Thymus (tissue), 11 donors: ENCODE measurements around the gene ASIC2. TPM values are rescaled to one million over a fixed set of nuclear protein-coding genes. Genes with fewer than 3 reads are reported as not detected.
"Not testable (repeated sequence)": the region's sequence is repeated elsewhere in the genome, so short reads cannot be mapped to it uniquely, and the experiment has no call there.

Experiments used
- DNase-seq, 9 donors: peaks; one replicate each; pipeline ENCODE4 v3.0.0-alpha.2; 2013; ENCODE audit warnings: low spot score in 9 of 9, low read depth in 6 of 9, missing footprints in 1 of 9
- H3K27ac ChIP-seq, 2 donors: one replicate each; pipeline ENCODE4 v1.5.1; 2013; ENCODE audit warnings: control low read depth in 1 of 2, low read depth in 1 of 2, low read length in 1 of 2, mild to moderate bottlenecking in 1 of 2, moderate library complexity in 1 of 2
- H3K27me3 ChIP-seq, 2 donors: one replicate each; pipeline ENCODE4 v1.5.1; 2013; ENCODE audit warnings: low read length in 1 of 2; ENCODE audit not compliant: control insufficient read depth in 2 of 2, insufficient read depth in 1 of 2
- H3K36me3 ChIP-seq, 2 donors: one replicate each; pipeline ENCODE4 v1.5.1; 2013; ENCODE audit warnings: low read length in 1 of 2, mild to moderate bottlenecking in 1 of 2, moderate library complexity in 1 of 2; ENCODE audit not compliant: control insufficient read depth in 2 of 2, insufficient read depth in 2 of 2
- H3K4me1 ChIP-seq, 2 donors: one replicate each; pipeline ENCODE4 v1.5.1; 2013; ENCODE audit warnings: low read length in 2 of 2; ENCODE audit not compliant: control insufficient read depth in 2 of 2, insufficient read depth in 2 of 2
- H3K4me3 ChIP-seq, 2 donors: one replicate each; pipeline ENCODE4 v1.5.1; 2013; ENCODE audit warnings: low read length in 2 of 2, control low read depth in 1 of 2, mild to moderate bottlenecking in 1 of 2
- H3K9me3 ChIP-seq, 2 donors: one replicate each; pipeline ENCODE4 v1.5.1; 2013; ENCODE audit warnings: low read length in 1 of 2, mild to moderate bottlenecking in 1 of 2; ENCODE audit not compliant: control insufficient read depth in 2 of 2, insufficient read depth in 1 of 2
- WGBS: extraction: QIAGEN DNeasy Blood & Tissue Kit; methylation state at CpG from one replicate; pipeline ENCODE4 v1.1.7; 2013; 5-methylcytosine and 5-hydroxymethylcytosine counted together
- polyA plus RNA-seq: library from polyadenylated mRNA; stranded (reverse); fragments of 200-250 nt; gene quantifications from one replicate; pipeline ENCODE4 v1.2.3, GENCODE V29; 2013
- total RNA-seq: library from RNA; stranded (reverse); fragments of 120-200 nt; gene quantifications from one replicate; pipeline ENCODE4 v1.2.4, GENCODE V29; 2013
- donor health status: healthy.

ASIC2 gene
- total and polyA plus RNA-seq, 2 donors: 0.09 to 0.14 TPM

- Histone ChIP-seq H3K27ac (no peak overlapping the region), H3K4me3 (no peak overlapping the region), H3K36me3 (no peaks in the 10 kb centered on the region), H3K27me3 (no peaks in the 10 kb centered on the region), H3K4me1 (no peaks in the 10 kb centered on the region), H3K9me3 (peaks cover 0 to 3% of the 10 kb centered on the region in 2 donors)
- WGBS: 90% methylated on average over 4 of the region's 4 CpGs
- no peak for DNase-seq
These were observed 307.9 kb downstream of the ASIC2 start for GRCh38 chr17:32985050-32985756.

- H3K9me3 ChIP-seq, H3K27ac ChIP-seq, H3K4me3 ChIP-seq, H3K4me1 ChIP-seq, H3K36me3 ChIP-seq, H3K27me3 ChIP-seq, DNase-seq: not testable (repeated sequence)
- 76% methylated on average over 3 of the region's 3 CpGs for WGBS
These were observed 311.5 kb downstream of the ASIC2 start for GRCh38 chr17:32981611-32982010.

DNA sequence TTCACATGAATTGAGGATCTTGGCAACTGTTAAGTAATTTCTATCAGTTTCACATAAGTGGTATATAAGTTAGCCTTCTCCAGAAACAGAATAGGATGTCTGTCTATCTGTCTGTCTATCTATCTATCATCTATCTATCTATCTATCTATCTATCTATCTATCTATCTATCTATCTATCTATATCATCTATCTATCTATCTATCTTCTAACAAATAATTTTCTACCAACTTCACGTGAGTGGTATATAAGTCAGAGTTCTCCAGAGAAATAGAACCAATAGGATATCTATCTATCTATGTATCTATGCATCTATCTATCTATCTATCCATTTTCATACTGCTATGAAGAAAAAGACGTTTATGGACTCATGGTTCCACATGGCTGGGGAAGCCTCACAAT lies 312.9 kb downstream of the ASIC2 start:
- Histone ChIP-seq H3K9me3 (peaks cover 0 to 3% of the 10 kb centered on the region in 2 donors), H3K36me3 (no peaks in the 10 kb centered on the region), H3K4me3 (no peak overlapping the region), H3K4me1 (no peaks in the 10 kb centered on the region), H3K27ac (no peak overlapping the region), H3K27me3 (no peaks in the 10 kb centered on the region)
- DNase-seq: no peak
- WGBS: 86% methylated on average over 2 of the region's 2 CpGs

DNA sequence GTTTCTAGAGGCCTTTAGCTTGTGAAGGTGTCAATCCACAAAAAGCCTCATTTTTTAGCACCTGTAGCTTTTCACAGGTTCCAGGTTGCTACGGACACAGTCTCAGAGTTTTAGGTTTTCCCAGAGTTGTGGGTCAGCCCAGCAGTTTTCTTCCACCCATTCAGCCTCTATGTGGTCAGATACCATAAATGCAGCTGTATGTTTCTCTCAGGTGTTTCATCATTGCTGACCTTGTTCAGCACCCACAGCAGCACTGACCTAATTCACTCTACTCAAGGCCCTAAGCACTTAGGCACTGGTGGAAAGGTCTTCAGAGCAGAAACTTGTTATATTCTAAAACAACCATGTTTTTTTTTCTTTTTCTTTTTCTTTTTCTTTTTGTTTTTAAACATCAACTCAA lies 316.5 kb downstream of the ASIC2 start:
- DNase-seq: no peak
- 95% methylated on average over 1 of the region's 1 CpG for WGBS
- H3K36me3 ChIP-seq: no peaks in the 10 kb centered on the region

DNA sequence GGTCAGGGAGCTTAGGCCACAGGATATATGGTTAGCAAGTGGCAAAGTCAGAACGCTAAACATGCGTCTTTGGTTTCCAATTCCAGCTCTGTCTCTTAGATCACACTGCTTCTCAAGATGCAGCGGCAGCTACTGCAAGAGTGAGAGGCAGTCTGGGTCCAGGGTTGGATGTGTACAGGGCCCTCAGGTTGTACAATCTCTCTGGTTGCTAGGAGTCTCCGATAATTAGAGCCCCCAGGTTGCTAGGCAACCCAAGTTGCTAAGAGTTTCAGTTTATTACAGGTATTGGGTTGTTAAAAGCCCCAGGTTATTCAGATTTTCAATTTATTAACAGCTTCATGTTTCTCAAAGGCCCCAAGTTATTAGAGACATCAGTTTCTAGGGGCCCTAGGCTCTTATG lies 317.0 kb downstream of the ASIC2 start:
- Histone ChIP-seq H3K9me3 (peaks cover 0 to 2% of the 10 kb centered on the region in 2 donors), H3K4me3 (no peak overlapping the region), H3K27me3 (no peaks in the 10 kb centered on the region), H3K4me1 (no peaks in the 10 kb centered on the region), H3K36me3 (no peaks in the 10 kb centered on the region), H3K27ac (no peak overlapping the region)
- no peak for DNase-seq
- WGBS: 73% methylated on average over 4 of the region's 4 CpGs

More for the DNA sequence above, 316.5 kb downstream of the ASIC2 start:
- H3K9me3 ChIP-seq: peaks cover 0 to 3% of the 10 kb centered on the region in 2 donors
- no peaks in the 10 kb centered on the region for H3K4me1 ChIP-seq
- H3K27me3 ChIP-seq: no peaks in the 10 kb centered on the region
- no peak overlapping the region for H3K27ac ChIP-seq
- no peak overlapping the region for H3K4me3 ChIP-seq

- H3K27ac ChIP-seq: no peak overlapping the region
- no peak overlapping the region for H3K4me3 ChIP-seq
- no peaks in the 10 kb centered on the region for H3K36me3 ChIP-seq
- DNase-seq: no peak
- H3K27me3 ChIP-seq: no peaks in the 10 kb centered on the region
- 13% methylated on average over 1 of the region's 1 CpG for WGBS
- H3K4me1 ChIP-seq: no peaks in the 10 kb centered on the region
- no peaks in the 10 kb centered on the region for H3K9me3 ChIP-seq
These were observed 321.9 kb downstream of the ASIC2 start for GRCh38 chr17:32971171-32971570.

GRCh38 chr17:32970281-32970680 lies 322.8 kb downstream of the ASIC2 start:
- no peaks in the 10 kb centered on the region for H3K9me3 ChIP-seq
- DNase-seq: no peak
- no peaks in the 10 kb centered on the region for H3K27me3 ChIP-seq
- WGBS: 96% methylated on average over 3 of the region's 3 CpGs
- H3K4me3 ChIP-seq: no peak overlapping the region
- H3K36me3 ChIP-seq: no peaks in the 10 kb centered on the region
- H3K27ac ChIP-seq: no peak overlapping the region
- H3K4me1 ChIP-seq: no peaks in the 10 kb centered on the region

DNA sequence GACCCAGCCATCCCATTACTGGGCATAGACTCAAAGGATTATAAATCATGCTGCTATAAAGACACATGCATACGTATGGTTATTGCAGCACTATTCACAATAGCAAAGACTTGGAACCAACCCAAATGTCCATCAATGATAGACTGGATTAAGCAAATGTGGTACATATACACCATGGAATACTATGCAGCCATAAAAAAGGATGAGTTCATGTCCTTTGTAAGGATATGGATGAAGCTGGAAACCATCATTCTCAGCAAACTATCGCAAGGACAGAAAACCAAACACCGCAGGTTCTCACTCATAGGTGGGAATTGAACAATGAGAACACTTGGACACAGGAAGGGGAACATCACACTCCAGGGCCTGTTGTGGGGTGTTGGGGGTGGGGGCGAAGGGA lies 323.9 kb downstream of the ASIC2 start:
- H3K27ac ChIP-seq, H3K9me3 ChIP-seq, DNase-seq, H3K27me3 ChIP-seq, H3K4me1 ChIP-seq, H3K36me3 ChIP-seq, H3K4me3 ChIP-seq: not testable (repeated sequence)
- 94% methylated on average over 4 of the region's 4 CpGs for WGBS

GRCh38 chr17:32964541-32964940 lies 328.6 kb downstream of the ASIC2 start:
- Histone ChIP-seq H3K36me3 (no peaks in the 10 kb centered on the region), H3K27ac (no peak overlapping the region), H3K4me3 (no peak overlapping the region), H3K9me3 (peaks cover 0 to 2% of the 10 kb centered on the region in 2 donors), H3K4me1 (no peaks in the 10 kb centered on the region), H3K27me3 (no peaks in the 10 kb centered on the region)
- no peak for DNase-seq
- 84% methylated on average over 11 of the region's 11 CpGs for WGBS
